Choroid plexus epithelial cell (primary cell): ENCODE measurements around the gene ADAMTS17.

Experiments
- DNase-seq: peaks from one replicate; pipeline ENCODE4 v3.0.0-alpha.2; 2010; ENCODE audit warnings: low read depth
- H3K4me3 ChIP-seq: 2 replicates; pipeline ENCODE4 v1.5.1; 2011; ENCODE audit warnings: low read depth, mild to moderate bottlenecking, control low read depth, low read length, moderate library complexity
- TF ChIP-seq, protein P1 (sequence below): conservative IDR thresholded peaks from 2 replicates; pipeline ENCODE4 v1.5.1; 2011; ENCODE audit warnings: low read depth, mild to moderate bottlenecking, control low read depth, inconsistent platforms, low read length, moderate library complexity

ADAMTS17 gene

DNA sequence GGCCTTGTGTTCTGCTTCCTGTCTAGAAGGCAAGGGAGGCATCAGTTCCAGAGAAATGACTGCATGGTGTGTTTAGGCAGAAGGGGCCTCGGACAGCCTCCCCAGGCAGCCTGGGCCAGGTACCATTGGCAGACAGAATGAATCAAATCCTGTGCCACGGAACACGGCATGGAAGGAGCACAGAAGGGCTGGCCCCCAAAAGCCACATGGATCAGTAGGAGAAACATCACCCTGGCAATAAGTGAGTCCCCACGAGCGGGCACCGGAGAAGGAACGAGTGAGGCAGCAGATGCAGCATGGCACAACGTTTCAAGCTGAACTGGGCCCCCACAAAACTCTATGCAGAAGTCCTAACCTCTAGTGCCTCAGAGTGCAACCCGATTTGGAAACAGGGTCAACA, 223.2 kb downstream of the ADAMTS17 start:
- H3K4me3 ChIP-seq = no peak overlapping the region
- DNase-seq = no peak
- TF ChIP-seq, protein P1, sequence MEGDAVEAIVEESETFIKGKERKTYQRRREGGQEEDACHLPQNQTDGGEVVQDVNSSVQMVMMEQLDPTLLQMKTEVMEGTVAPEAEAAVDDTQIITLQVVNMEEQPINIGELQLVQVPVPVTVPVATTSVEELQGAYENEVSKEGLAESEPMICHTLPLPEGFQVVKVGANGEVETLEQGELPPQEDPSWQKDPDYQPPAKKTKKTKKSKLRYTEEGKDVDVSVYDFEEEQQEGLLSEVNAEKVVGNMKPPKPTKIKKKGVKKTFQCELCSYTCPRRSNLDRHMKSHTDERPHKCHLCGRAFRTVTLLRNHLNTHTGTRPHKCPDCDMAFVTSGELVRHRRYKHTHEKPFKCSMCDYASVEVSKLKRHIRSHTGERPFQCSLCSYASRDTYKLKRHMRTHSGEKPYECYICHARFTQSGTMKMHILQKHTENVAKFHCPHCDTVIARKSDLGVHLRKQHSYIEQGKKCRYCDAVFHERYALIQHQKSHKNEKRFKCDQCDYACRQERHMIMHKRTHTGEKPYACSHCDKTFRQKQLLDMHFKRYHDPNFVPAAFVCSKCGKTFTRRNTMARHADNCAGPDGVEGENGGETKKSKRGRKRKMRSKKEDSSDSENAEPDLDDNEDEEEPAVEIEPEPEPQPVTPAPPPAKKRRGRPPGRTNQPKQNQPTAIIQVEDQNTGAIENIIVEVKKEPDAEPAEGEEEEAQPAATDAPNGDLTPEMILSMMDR = no peak

DNA sequence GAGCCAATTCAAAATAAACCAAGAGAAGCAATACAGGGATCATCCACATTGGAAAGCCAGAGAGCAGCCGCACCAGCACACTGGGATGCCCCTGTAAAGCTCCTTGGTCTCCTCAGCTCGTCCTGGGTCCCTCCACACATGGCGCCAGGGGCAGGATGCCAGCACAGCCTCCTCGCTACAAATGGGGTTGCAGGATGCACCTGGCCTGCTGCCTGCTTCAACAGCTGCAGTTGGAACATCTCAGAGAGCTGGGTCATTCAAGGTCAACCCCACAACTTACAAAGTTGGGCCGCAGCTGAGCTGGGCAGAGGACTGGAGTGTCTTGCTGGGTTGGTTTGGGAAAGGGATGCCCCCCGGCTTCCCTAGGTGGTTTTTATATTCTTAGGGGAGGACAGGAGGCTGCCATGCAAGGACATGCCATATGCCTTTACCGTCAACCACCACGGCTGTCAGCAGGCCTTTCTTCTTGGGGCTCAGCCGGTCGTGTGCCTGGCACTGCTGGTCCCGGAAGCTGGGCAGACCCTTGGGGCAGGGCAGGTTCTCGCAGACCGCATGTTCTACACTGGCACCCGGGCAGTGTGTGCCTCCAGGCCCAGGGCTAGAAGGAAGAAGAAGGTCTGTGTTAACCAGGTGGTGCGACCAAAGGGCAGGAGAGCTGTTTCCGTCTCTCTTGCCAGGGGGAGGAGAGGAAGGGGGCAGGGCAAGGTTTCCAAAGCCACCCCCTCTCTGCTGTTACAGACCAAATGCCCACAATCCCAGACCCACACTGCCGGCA, 225.2 kb downstream of the ADAMTS17 start:
- TF ChIP-seq, protein P1 = no peak
- H3K4me3 ChIP-seq = no peak overlapping the region
- DNase-seq = no peak

- peak; percentile 76 for DNase-seq
These were observed 226.1 kb downstream of the ADAMTS17 start for GRCh38 chr15:100115711-100116090.

DNA sequence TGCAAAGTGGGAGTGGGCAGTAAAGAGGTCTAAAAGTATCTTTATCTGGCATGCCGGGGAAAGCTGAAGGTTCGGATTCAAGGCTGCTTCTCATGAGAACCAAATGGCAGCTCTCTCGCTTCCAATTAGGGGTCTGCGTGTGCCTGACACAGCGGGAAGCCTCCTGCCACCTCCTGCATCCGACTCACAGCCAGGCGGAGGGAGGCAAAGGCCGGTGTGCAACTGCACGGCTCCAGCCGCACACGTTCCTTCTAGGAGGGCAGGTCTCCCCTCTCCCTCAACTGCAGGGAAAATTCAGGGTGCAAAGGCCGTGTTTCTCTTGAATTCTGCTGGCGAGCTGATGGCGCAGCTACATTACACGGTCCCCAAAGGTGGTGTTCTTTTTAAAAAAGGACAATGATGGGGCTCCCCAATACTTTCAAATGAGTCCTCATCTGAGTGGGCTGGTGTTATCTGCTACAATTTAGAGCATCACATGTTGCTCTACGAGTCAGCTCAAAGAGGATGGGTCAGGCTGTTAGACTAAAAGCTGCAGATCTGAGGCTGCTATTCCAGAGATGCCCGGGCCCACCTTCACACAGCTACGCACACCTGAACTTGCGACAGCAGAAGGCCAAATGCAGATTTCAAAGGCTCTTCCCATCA, 226.6 kb downstream of the ADAMTS17 start:
- TF ChIP-seq, protein P1 = no peak
- no peak overlapping the region for H3K4me3 ChIP-seq
- DNase-seq = no peak

More at GRCh38 chr15:100115711-100116090, 226.1 kb downstream of the ADAMTS17 start:
- TF ChIP-seq, protein P1 = no peak
- H3K4me3 ChIP-seq = no peak overlapping the region

DNA sequence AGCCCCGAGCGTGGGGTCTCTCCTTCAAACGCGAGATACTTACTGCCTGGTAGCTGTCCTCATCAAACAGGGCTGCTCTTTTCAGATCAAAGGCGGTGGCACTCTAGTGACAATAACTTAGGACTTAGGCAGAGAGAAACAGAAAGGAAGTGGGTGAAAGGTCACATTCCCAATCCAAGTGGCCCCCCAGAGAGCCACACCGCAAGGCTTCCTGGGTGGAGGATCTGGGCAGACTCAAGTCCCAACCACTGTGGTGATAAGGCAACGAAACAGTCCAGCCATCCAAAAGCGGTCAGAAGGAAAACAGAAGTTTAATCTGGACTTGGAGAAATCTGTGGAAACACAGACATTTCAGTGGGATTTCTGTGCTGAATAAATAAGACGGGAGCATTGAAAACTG, 227.2 kb downstream of the ADAMTS17 start:
- peak; percentile 63 for DNase-seq
- TF ChIP-seq, protein P1 = no peak
- peak overlapping the region; percentile 46 for H3K4me3 ChIP-seq

DNA sequence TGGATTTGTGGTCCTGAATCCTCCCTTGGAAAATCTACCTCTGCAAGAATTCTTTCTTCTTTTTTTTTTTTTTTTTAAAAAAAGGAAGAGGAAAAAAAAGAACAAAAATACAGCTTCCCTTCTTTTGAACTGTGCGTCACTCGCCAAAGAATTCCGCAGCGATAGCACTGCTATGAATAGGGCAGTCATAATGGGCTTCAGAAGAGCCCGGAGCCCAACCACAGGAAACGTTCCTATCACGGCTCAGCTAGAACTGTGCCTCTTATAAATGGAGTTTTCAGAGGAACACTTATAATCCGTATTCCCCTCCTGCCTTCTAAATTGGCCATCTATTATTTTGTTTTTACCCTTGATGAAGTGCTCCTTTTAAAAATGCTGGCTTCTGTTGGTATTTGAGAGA, 227.7 kb downstream of the ADAMTS17 start:
- TF ChIP-seq, protein P1 = no peak
- H3K4me3 ChIP-seq = peak overlapping the region; percentile 46

More for the DNA sequence above, 227.7 kb downstream of the ADAMTS17 start:
- peak; percentile 95 for DNase-seq
